RPMI8226 (cell line): Measurements from ENCODE around the gene PCSK7.
A peak's percentile ranks its signal among the peaks of the same experiment; 100 is the strongest.

Source experiments
- DNase-seq: peaks from one replicate; pipeline ENCODE4 v3.0.0-alpha.2; 2015

The PCSK7 gene

GRCh38 chr11:117230286-117230961, 1.4 kb downstream of the PCSK7 start:
- DNase-seq = no peak

- DNase-seq = no peak
Observed at GRCh38 chr11:117229931-117230285, 2.0 kb downstream of the PCSK7 start.

GRCh38 chr11:117229411-117229810, 2.5 kb downstream of the PCSK7 start:
- no peak for DNase-seq

- no peak for DNase-seq
Observed at GRCh38 chr11:117228091-117228490, 3.8 kb downstream of the PCSK7 start.

GRCh38 chr11:117226388-117227385, 5.2 kb downstream of the PCSK7 start:
- peak; percentile 75 for DNase-seq

GRCh38 chr11:117225553-117226170, 6.2 kb downstream of the PCSK7 start:
- DNase-seq = no peak

GRCh38 chr11:117223741-117224689, 7.9 kb downstream of the PCSK7 start:
- no peak for DNase-seq

- no peak for DNase-seq
Observed at GRCh38 chr11:117222991-117223740, 8.7 kb downstream of the PCSK7 start.

GRCh38 chr11:117221775-117222517, 9.9 kb downstream of the PCSK7 start:
- no peak for DNase-seq

- no peak for DNase-seq
Observed at GRCh38 chr11:117220999-117221774, 10.7 kb downstream of the PCSK7 start.

GRCh38 chr11:117220568-117220967, 11.3 kb downstream of the PCSK7 start:
- no peak for DNase-seq

GRCh38 chr11:117219995-117220394, 11.9 kb downstream of the PCSK7 start:
- DNase-seq = no peak

GRCh38 chr11:117219455-117219854, 12.4 kb downstream of the PCSK7 start:
- no peak for DNase-seq

GRCh38 chr11:117219001-117219400, 12.9 kb downstream of the PCSK7 start:
- DNase-seq = no peak

- no peak for DNase-seq
Observed at GRCh38 chr11:117218133-117218915, 13.5 kb downstream of the PCSK7 start.

GRCh38 chr11:117217141-117218084, 14.5 kb downstream of the PCSK7 start:
- DNase-seq = no peak

- no peak for DNase-seq
Observed at GRCh38 chr11:117214404-117215110, 17.3 kb downstream of the PCSK7 start.
